Tibial artery (tissue), 4 donors: ENCODE data around the gene GUCA2B.

Experiments used
- DNase-seq, 2 donors: peaks; one replicate each; pipeline ENCODE4 v3.0.0-alpha.2; 2019
- H3K27ac ChIP-seq, 2 donors: fragments of 200-600 bp; sonication (generic) in 1 of 2; 1 replicate in 1 of 2; 2 replicates in 1 of 2; pipeline ENCODE4 v1.5.1; 2018 to 2019; ENCODE audit warnings: mild to moderate bottlenecking in 1 of 2
- H3K27me3 ChIP-seq, 2 donors: fragments of 200-600 bp; sonication (generic) in 1 of 2; one replicate each; pipeline versions ENCODE4 v1.5.1 to v1.6.0; 2016 to 2019
- H3K36me3 ChIP-seq, 3 donors: fragments of 200-600 bp; sonication (generic) in 2 of 3; one replicate each; pipeline ENCODE4 v1.5.1; 2016 to 2019; ENCODE audit warnings: mild to moderate bottlenecking in 2 of 3
- H3K4me1 ChIP-seq, 4 donors: fragments of 200-600 bp; sonication (generic) in 2 of 4; 1 replicate in 3 of 4; 2 replicates in 1 of 4; pipeline ENCODE4 v1.5.1; 2016 to 2019
- H3K4me3 ChIP-seq, 2 donors: fragments of 200-600 bp; sonication (generic) in 1 of 2; 1 replicate in 1 of 2; 2 replicates in 1 of 2; pipeline ENCODE4 v1.5.1; 2018 to 2019; ENCODE audit warnings: mild to moderate bottlenecking in 2 of 2
- H3K9me3 ChIP-seq, 3 donors: fragments of 200-600 bp; sonication (generic) in 1 of 3; one replicate each; pipeline ENCODE4 v1.5.1; 2016 to 2019
- CTCF ChIP-seq, 2 experiments: fragments of 200-600 bp in 1 of 2; fragments of 450-650 bp in 1 of 2; IDR thresholded peaks; one replicate each; pipeline ENCODE4 v1.5.1; 2017 to 2019; ENCODE audit warnings: antibody characterized with exemption in 2 of 2, mild to moderate bottlenecking in 1 of 2, moderate library complexity in 1 of 2
- intact Hi-C: fragments of 100-400 bp; cut with DNase I; formaldehyde crosslinking; loops from one replicate; pipeline ENCODE4 v1.15.0; 2023; ENCODE audit warnings: low total_unique reads

GUCA2B gene

GRCh38 chr1:42117214-42117613 is 36.0 kb upstream of the GUCA2B start:
- no peak for TF ChIP-seq CTCF (IDR thresholded peaks at IDR 0.05)
- no peaks in the 10 kb centered on the region for H3K36me3 ChIP-seq
- H3K4me1 ChIP-seq = no peaks in the 10 kb centered on the region
- intact Hi-C loops = no loop called here
- no peaks in the 10 kb centered on the region for H3K9me3 ChIP-seq
- no peaks in the 10 kb centered on the region for H3K27me3 ChIP-seq
- no peak overlapping the region for H3K4me3 ChIP-seq
- no peak overlapping the region for H3K27ac ChIP-seq
- no peak for DNase-seq

- Histone ChIP-seq H3K4me1 (no peaks in the 10 kb centered on the region), H3K27me3 (no peaks in the 10 kb centered on the region), H3K27ac (no peak overlapping the region), H3K36me3 (no peaks in the 10 kb centered on the region), H3K9me3 (no peaks in the 10 kb centered on the region), H3K4me3 (no peak overlapping the region)
- no peak for DNase-seq
- TF ChIP-seq CTCF (IDR thresholded peaks at IDR 0.05) = no peak
- intact Hi-C loops = no loop called here
Observed at GRCh38 chr1:42118125-42118524, 35.1 kb upstream of the GUCA2B start.

GRCh38 chr1:42122408-42122807 is 30.8 kb upstream of the GUCA2B start:
- intact Hi-C loops = no loop called here
- Histone ChIP-seq H3K36me3 (no peaks in the 10 kb centered on the region), H3K4me3 (no peak overlapping the region), H3K27ac (no peak overlapping the region), H3K27me3 (no peaks in the 10 kb centered on the region), H3K4me1 (no peaks in the 10 kb centered on the region), H3K9me3 (no peaks in the 10 kb centered on the region)
- DNase-seq = no peak
- no peak for TF ChIP-seq CTCF (IDR thresholded peaks at IDR 0.05)

- TF ChIP-seq CTCF (IDR thresholded peaks at IDR 0.05) = no peak
- Histone ChIP-seq H3K4me1 (no peaks in the 10 kb centered on the region), H3K36me3 (no peaks in the 10 kb centered on the region), H3K4me3 (no peak overlapping the region), H3K27me3 (peaks cover 0 to 5% of the 10 kb centered on the region in 2 donors), H3K9me3 (no peaks in the 10 kb centered on the region), H3K27ac (no peak overlapping the region)
- no peak for DNase-seq
- intact Hi-C loops = no loop called here
Observed at GRCh38 chr1:42125552-42125951, 27.7 kb upstream of the GUCA2B start.

GRCh38 chr1:42127767-42128166 is 25.4 kb upstream of the GUCA2B start:
- no peak overlapping the region for H3K27ac ChIP-seq
- intact Hi-C loops = no loop called here
- no peak overlapping the region for H3K4me3 ChIP-seq
- TF ChIP-seq CTCF (IDR thresholded peaks at IDR 0.05) = no peak
- no peaks in the 10 kb centered on the region for H3K4me1 ChIP-seq
- DNase-seq = no peak
- no peaks in the 10 kb centered on the region for H3K36me3 ChIP-seq
- no peaks in the 10 kb centered on the region for H3K9me3 ChIP-seq
- peaks cover 0 to 5% of the 10 kb centered on the region in 2 donors for H3K27me3 ChIP-seq

GRCh38 chr1:42128499-42128898 is 24.7 kb upstream of the GUCA2B start:
- TF ChIP-seq CTCF (IDR thresholded peaks at IDR 0.05) = no peak
- no peak for DNase-seq
- H3K9me3 ChIP-seq = no peaks in the 10 kb centered on the region
- no peak overlapping the region for H3K4me3 ChIP-seq
- intact Hi-C loops = no loop called here
- no peaks in the 10 kb centered on the region for H3K4me1 ChIP-seq
- H3K27me3 ChIP-seq = peaks cover 0 to 5% of the 10 kb centered on the region in 2 donors
- H3K36me3 ChIP-seq = no peaks in the 10 kb centered on the region
- no peak overlapping the region for H3K27ac ChIP-seq
